Measurements from ENCODE around the gene METAP1.

The METAP1 gene

DNA sequence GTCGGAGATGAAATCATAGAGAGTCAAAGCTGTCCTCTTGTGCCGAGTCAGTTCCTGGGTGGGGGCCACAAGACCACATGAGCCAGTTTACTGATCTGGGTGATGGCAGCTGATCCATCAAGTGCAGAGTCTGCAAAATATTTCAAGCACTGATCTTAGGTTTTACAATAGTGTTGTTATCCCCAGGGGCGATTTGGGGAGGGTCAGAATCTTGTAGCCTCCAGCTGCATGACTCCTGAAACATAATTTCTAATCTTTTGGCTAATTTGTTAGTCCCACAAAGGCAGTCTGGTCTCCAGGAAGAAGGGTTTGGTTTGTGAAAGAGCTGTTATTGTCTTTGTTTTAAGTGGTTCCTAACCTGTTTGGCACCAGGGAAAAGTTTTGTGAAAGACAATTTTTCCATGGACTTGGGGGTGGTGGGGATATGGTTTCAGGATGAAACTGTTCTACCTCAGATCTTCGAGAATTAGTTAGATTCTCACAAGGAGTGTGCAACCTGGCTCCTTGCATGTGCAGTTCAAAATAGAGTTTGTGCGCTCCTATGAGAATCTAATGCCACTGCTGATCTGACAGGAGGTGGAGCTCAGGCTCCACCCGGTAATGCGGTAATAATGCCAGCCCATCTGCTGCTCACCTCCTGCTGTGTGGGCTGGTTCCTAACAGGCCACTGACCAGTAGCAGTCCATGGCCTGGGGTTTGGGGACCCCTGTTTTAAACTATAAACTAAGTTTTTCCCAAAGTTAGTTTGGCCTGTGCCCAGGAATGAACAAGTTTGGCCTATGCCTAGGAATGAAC, 29.2 kb downstream of the METAP1 start:
- peaks cover 4% of the 10 kb centered on the region for H3K9me3 ChIP-seq (ENCODE audit: control insufficient read depth, low read length)
- H3K36me3 ChIP-seq (ENCODE audit: control insufficient read depth, insufficient read depth, low read length): peaks cover 16% of the 10 kb centered on the region
- no peaks in the 10 kb centered on the region for H3K27me3 ChIP-seq (ENCODE audit: control insufficient read depth, insufficient read depth, low read length, poor library complexity, severe bottlenecking)
- no peak overlapping the region for H3K4me3 ChIP-seq (ENCODE audit: insufficient read depth, low read depth, low read length)
- no peaks in the 10 kb centered on the region for H3K4me1 ChIP-seq (ENCODE audit: control insufficient read depth, insufficient read depth, low read length)
- WGBS, 2 experiments: 86 to 92% methylated on average over 7 of the region's 7 CpGs
- no peak overlapping the region for H3K27ac ChIP-seq (ENCODE audit: insufficient read depth, low read depth, low read length, poor library complexity, severe bottlenecking)

DNA sequence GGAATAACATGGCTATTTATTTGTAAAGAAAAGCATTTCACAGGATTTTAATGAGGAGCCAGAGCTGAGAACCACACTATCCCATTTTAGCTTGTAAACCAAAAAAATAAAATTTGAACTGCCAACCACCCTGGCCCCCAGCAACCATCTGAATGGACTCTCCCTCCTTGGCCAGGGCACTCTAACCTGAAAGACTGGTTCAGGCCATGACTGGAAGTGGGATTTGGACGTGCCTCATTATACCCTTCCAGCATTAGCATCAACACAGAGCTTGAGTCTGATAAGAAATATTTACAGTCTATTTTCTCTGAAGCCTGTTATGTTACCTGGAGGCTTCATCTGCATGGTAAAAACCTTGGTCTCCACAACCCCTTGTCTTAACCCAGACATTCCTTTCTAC, 30.0 kb downstream of the METAP1 start:
- H3K27me3 ChIP-seq (ENCODE audit: control insufficient read depth, insufficient read depth, low read length, poor library complexity, severe bottlenecking): no peaks in the 10 kb centered on the region
- WGBS, 2 experiments: 85 to 100% methylated on average over 1 of the region's 1 CpG
- H3K36me3 ChIP-seq (ENCODE audit: control insufficient read depth, insufficient read depth, low read length): peaks cover 9% of the 10 kb centered on the region
- H3K9me3 ChIP-seq (ENCODE audit: control insufficient read depth, low read length): peaks cover 1% of the 10 kb centered on the region
- no peaks in the 10 kb centered on the region for H3K4me1 ChIP-seq (ENCODE audit: control insufficient read depth, insufficient read depth, low read length)
- H3K4me3 ChIP-seq (ENCODE audit: insufficient read depth, low read depth, low read length): no peak overlapping the region
- no peak overlapping the region for H3K27ac ChIP-seq (ENCODE audit: insufficient read depth, low read depth, low read length, poor library complexity, severe bottlenecking)

DNA sequence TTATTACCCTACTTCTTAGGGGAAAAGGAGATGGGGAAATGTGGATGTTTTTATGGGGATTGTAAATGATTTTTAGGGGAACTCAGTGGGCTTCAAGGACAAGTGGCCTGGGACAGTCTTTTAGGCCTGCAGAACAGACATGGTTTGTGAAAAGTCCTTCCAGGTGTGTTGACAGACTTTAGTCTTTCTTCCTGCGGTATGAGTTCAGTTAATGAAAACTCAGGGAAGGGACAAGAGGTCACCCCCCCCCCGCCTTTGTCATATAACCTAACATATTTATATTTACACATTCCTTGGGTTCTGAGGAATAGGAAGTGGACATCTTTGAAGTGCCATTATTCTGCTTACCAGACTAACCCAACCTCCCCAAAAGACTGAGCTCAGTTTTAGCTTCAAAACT, 31.8 kb downstream of the METAP1 start:
- Histone ChIP-seq H3K27ac (ENCODE audit: insufficient read depth, low read depth, low read length, poor library complexity, severe bottlenecking) (no peak overlapping the region), H3K36me3 (ENCODE audit: control insufficient read depth, insufficient read depth, low read length) (no peaks in the 10 kb centered on the region), H3K4me1 (ENCODE audit: control insufficient read depth, insufficient read depth, low read length) (no peaks in the 10 kb centered on the region), H3K27me3 (ENCODE audit: control insufficient read depth, insufficient read depth, low read length, poor library complexity, severe bottlenecking) (no peaks in the 10 kb centered on the region), H3K4me3 (ENCODE audit: insufficient read depth, low read depth, low read length) (no peak overlapping the region), H3K9me3 (ENCODE audit: control insufficient read depth, low read length) (no peaks in the 10 kb centered on the region)
- WGBS, 2 experiments: 74 to 83% methylated on average over 1 of the region's 2 CpGs

DNA sequence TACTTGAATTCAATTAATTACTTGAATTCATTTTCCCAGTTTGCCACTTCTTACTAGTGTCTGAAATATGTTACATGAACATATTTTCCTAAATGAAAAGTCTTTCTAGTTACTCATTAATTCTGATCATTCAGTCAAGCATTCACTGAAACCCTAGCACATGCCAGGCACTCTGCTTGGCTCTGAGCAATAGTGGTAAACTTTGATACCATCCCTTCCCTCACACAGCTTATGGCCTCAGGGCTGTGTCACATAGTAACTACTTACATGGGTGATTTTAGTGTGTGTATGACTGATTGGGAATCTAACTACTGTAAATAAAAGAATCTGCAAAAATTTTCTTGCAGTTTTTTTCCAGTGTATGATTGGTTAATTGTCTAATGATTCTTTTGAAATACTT, 32.7 kb downstream of the METAP1 start:
- H3K36me3 ChIP-seq (ENCODE audit: control insufficient read depth, insufficient read depth, low read length): no peaks in the 10 kb centered on the region
- no peaks in the 10 kb centered on the region for H3K27me3 ChIP-seq (ENCODE audit: control insufficient read depth, insufficient read depth, low read length, poor library complexity, severe bottlenecking)
- H3K4me1 ChIP-seq (ENCODE audit: control insufficient read depth, insufficient read depth, low read length): no peaks in the 10 kb centered on the region
- no peak overlapping the region for H3K4me3 ChIP-seq (ENCODE audit: insufficient read depth, low read depth, low read length)
- no peaks in the 10 kb centered on the region for H3K9me3 ChIP-seq (ENCODE audit: control insufficient read depth, low read length)
- H3K27ac ChIP-seq (ENCODE audit: insufficient read depth, low read depth, low read length, poor library complexity, severe bottlenecking): no peak overlapping the region

DNA sequence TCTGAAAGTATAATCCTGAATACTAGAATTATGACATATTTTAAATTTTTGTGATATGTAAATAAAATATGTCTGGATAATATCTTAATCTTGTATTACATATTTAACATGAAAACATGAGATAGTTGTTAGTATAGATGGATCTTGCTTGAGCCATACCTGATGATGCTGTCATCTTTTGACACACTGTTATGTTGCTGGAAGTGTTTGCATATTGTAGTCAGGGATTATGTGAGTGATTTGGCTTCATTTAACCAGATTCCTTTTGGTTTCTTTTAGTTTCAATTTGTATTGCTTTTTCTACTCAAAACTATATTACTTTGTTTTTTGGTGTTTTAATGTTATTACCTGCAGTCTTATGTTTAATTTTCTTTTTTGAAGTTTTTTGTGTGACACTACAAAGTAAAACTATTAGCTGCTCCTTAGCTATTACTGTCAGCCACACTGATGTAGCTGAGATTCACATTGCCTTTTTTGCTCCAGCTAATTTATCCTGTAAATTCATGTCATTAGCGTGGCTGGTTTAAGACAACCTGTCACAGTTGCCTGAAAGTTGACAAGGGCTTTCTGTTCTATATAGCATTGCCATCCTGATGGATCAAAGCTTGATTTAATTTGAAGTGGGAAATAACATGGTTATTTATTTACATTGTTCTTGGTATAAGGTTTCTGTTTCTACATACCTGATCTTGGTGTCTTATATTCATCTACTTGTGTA, 33.7 kb downstream of the METAP1 start:
- Histone ChIP-seq H3K36me3 (ENCODE audit: control insufficient read depth, insufficient read depth, low read length) (no peaks in the 10 kb centered on the region), H3K27ac (ENCODE audit: insufficient read depth, low read depth, low read length, poor library complexity, severe bottlenecking) (no peak overlapping the region), H3K4me3 (ENCODE audit: insufficient read depth, low read depth, low read length) (no peak overlapping the region), H3K9me3 (ENCODE audit: control insufficient read depth, low read length) (no peaks in the 10 kb centered on the region), H3K4me1 (ENCODE audit: control insufficient read depth, insufficient read depth, low read length) (no peaks in the 10 kb centered on the region), H3K27me3 (ENCODE audit: control insufficient read depth, insufficient read depth, low read length, poor library complexity, severe bottlenecking) (no peaks in the 10 kb centered on the region)
- WGBS, 2 experiments: 0% methylated on average over 1 of the region's 1 CpG

DNA sequence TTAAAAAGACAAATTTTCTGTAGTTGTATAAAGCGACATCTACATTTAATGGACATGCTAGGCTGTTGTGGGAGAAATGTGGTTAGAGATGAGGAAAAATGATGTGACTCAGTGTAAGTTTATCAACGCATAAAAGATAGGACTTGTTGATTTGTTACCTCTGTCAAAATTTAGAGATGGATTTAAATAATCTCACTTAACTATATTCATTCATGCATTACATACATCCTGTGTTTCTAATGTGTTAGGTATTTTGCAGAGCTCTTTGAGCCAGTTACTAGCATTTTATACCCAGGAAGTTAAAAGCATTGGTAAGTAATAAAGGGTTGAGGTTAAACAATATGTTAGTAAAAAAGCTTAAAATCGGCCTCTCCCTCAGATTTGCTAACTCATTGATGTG, 34.3 kb downstream of the METAP1 start:
- no peaks in the 10 kb centered on the region for H3K4me1 ChIP-seq (ENCODE audit: control insufficient read depth, insufficient read depth, low read length)
- H3K4me3 ChIP-seq (ENCODE audit: insufficient read depth, low read depth, low read length): no peak overlapping the region
- no peaks in the 10 kb centered on the region for H3K9me3 ChIP-seq (ENCODE audit: control insufficient read depth, low read length)
- H3K27me3 ChIP-seq (ENCODE audit: control insufficient read depth, insufficient read depth, low read length, poor library complexity, severe bottlenecking): no peaks in the 10 kb centered on the region
- H3K27ac ChIP-seq (ENCODE audit: insufficient read depth, low read depth, low read length, poor library complexity, severe bottlenecking): no peak overlapping the region
- WGBS, 2 experiments: 100% methylated on average over 2 to 3 of the region's 3 CpGs
- no peaks in the 10 kb centered on the region for H3K36me3 ChIP-seq (ENCODE audit: control insufficient read depth, insufficient read depth, low read length)

DNA sequence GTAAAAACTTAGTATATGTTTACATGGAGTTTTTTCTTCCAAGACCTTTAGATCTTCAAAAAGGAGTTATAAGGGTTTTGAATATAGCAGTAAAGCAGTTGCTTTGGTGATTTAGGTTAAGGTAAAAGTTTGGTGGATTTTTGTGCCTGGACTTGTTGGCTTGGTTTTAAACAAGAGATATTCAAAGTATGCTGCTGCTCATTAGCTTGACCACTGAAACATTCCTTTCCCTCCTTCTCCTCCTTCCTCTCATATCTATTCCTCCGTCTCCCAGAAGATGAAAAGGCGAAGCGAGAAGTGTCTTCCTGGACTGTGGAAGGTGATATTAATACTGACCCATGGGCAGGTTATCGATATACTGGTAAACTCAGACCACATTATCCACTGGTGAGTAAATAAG, 38.4 kb downstream of the METAP1 start:
- Histone ChIP-seq H3K9me3 (ENCODE audit: control insufficient read depth, low read length) (no peaks in the 10 kb centered on the region), H3K36me3 (ENCODE audit: control insufficient read depth, insufficient read depth, low read length) (peaks cover 5% of the 10 kb centered on the region), H3K27ac (ENCODE audit: insufficient read depth, low read depth, low read length, poor library complexity, severe bottlenecking) (no peak overlapping the region), H3K4me1 (ENCODE audit: control insufficient read depth, insufficient read depth, low read length) (no peaks in the 10 kb centered on the region), H3K4me3 (ENCODE audit: insufficient read depth, low read depth, low read length) (no peak overlapping the region), H3K27me3 (ENCODE audit: control insufficient read depth, insufficient read depth, low read length, poor library complexity, severe bottlenecking) (no peaks in the 10 kb centered on the region)
- WGBS, 2 experiments: no CpG with 5 or more reads among the region's 4 CpGs

DNA sequence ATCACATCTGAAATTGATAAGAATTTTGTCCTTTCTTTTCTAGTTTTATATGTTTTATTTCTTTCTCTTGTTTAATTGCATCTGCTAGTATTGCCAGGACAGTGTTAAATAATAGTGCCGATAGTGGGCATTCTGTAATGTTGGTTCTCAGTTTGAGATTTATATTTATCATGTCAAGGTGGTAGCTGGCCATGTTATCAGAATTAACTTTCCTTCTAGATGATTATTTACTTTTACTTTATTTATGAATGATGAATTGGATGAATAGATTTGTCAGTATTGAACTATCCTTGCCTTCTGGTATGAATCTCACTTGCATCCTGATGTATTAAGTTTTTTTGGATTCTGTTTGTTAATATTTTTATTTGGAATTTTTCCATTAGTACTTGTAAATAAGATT, 42.7 kb downstream of the METAP1 start:
- Histone ChIP-seq H3K4me3 (ENCODE audit: insufficient read depth, low read depth, low read length) (no peak overlapping the region), H3K36me3 (ENCODE audit: control insufficient read depth, insufficient read depth, low read length) (peaks cover 5% of the 10 kb centered on the region)

DNA sequence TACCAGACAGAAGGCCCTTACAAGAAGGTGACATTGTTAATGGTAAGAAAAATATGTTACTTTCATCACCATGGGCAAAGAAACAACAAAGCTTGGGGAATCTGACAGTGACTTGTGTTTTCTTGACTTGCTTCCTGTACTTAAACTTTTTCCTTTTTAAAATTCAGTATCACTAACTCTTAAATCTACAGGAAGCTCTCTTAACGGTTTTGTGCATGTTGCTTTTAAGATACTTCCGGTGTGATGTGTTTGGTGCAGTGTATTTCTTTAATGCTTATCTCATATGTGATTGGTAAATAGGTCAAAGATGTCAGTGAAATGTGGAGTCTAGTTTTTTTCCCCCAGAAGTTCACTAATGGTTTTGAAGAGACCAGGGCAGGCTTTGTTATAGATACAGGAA, 47.8 kb downstream of the METAP1 start:
- 100% methylated on average over 2 of the region's 2 CpGs for WGBS, 2 experiments
- H3K36me3 ChIP-seq (ENCODE audit: control insufficient read depth, insufficient read depth, low read length): peaks cover 4% of the 10 kb centered on the region

More for the DNA sequence above, 42.7 kb downstream of the METAP1 start:
- H3K4me1 ChIP-seq (ENCODE audit: control insufficient read depth, insufficient read depth, low read length): no peaks in the 10 kb centered on the region
- H3K27ac ChIP-seq (ENCODE audit: insufficient read depth, low read depth, low read length, poor library complexity, severe bottlenecking): no peak overlapping the region
- WGBS, 2 experiments: 100% methylated on average over 1 of the region's 1 CpG
- H3K27me3 ChIP-seq (ENCODE audit: control insufficient read depth, insufficient read depth, low read length, poor library complexity, severe bottlenecking): no peaks in the 10 kb centered on the region
- no peaks in the 10 kb centered on the region for H3K9me3 ChIP-seq (ENCODE audit: control insufficient read depth, low read length)

DNA sequence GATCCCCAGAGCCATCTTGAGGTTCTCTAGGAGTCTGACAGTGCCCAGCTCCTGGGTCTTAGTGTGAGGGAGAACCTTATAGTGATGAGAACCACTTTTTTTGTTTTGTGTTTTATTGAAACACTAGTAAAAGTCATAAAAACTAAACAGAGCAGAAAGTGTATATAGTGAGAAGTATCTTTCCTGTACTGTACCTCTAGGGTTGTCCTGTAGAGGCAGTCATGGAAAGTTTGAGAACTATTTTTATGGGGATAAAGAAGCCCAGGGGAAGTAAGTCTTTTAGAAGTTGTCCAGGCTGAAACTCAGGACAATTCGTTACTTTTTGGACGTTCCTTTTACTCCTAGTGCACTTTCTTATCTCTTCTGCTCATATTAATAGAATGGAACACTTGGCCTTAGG, 52.2 kb downstream of the METAP1 start:
- Histone ChIP-seq H3K36me3 (ENCODE audit: control insufficient read depth, insufficient read depth, low read length) (peaks cover 35% of the 10 kb centered on the region), H3K4me3 (ENCODE audit: insufficient read depth, low read depth, low read length) (no peak overlapping the region), H3K27me3 (ENCODE audit: control insufficient read depth, insufficient read depth, low read length, poor library complexity, severe bottlenecking) (no peaks in the 10 kb centered on the region), H3K9me3 (ENCODE audit: control insufficient read depth, low read length) (no peaks in the 10 kb centered on the region), H3K4me1 (ENCODE audit: control insufficient read depth, insufficient read depth, low read length) (no peaks in the 10 kb centered on the region), H3K27ac (ENCODE audit: insufficient read depth, low read depth, low read length, poor library complexity, severe bottlenecking) (no peak overlapping the region)
- 94 to 95% methylated on average over 2 of the region's 2 CpGs for WGBS, 2 experiments

More for the DNA sequence above, 47.8 kb downstream of the METAP1 start:
- Histone ChIP-seq H3K27me3 (ENCODE audit: control insufficient read depth, insufficient read depth, low read length, poor library complexity, severe bottlenecking) (no peaks in the 10 kb centered on the region), H3K9me3 (ENCODE audit: control insufficient read depth, low read length) (no peaks in the 10 kb centered on the region), H3K4me1 (ENCODE audit: control insufficient read depth, insufficient read depth, low read length) (no peaks in the 10 kb centered on the region), H3K4me3 (ENCODE audit: insufficient read depth, low read depth, low read length) (no peak overlapping the region), H3K27ac (ENCODE audit: insufficient read depth, low read depth, low read length, poor library complexity, severe bottlenecking) (no peak overlapping the region)
